Mucosa of stomach (tissue), 1 donor: ENCODE data around the gene MYH9.

Experiments
- H3K27me3 ChIP-seq: one replicate; pipeline ENCODE4 v1.7.0; 2013; ENCODE audit warnings: mild to moderate bottlenecking, low read length; ENCODE audit not compliant: control insufficient read depth, insufficient read depth
- H3K36me3 ChIP-seq: one replicate; pipeline ENCODE4 v1.7.0; 2013; ENCODE audit warnings: low read length; ENCODE audit not compliant: control insufficient read depth, insufficient read depth
- H3K4me1 ChIP-seq: one replicate; pipeline ENCODE4 v1.7.0; 2013; ENCODE audit warnings: mild to moderate bottlenecking, low read length; ENCODE audit not compliant: control insufficient read depth, insufficient read depth
- H3K4me3 ChIP-seq: one replicate; pipeline ENCODE4 v1.7.0; 2013; ENCODE audit warnings: low read length
- H3K9ac ChIP-seq: one replicate; pipeline ENCODE4 v1.7.0; 2013; ENCODE audit warnings: mild to moderate bottlenecking, low read length, moderate library complexity
- H3K9me3 ChIP-seq: one replicate; pipeline ENCODE4 v1.7.0; 2013; ENCODE audit warnings: mild to moderate bottlenecking, low read length, moderate library complexity; ENCODE audit not compliant: control insufficient read depth
- donor health status: Pancreatic carcinoma.

Gene MYH9

DNA sequence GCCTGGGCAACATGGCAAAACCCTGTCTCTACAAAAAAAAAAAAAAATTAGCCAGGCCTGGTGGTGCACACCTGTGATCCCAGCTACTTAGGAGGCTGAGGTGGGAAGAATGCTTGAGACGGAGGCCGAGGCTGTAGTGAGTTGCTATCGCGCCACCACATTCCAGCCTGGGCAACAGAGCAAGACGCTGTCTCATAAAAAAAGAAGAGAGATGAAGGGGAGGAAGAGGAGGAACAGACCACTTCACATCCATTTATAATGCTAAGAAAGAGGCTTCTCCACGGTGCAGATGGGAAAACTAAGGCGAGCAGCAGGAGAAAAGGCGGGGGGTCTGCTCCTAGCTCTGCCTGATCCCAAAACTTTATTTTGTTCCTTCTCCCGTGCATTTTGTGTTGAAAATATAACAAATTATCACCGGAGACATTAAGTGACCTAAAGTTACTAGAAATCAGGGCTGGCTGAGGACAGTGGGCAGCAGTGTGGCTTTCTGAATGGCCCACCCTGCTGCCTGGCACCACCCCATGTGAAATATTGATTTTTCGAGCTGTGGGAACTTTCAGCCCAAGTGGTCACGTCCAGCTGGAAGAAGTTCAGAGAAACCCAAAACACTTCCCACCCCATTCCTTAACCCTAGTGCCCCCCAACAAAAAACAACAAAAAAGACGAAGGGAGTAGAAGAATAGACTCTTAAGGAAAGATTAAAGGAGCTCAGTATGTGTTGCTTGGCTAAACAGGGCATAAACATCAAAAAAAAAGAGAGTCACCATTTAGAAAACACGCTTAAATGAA lies 9.5 kb downstream of the MYH9 start:
- Histone ChIP-seq H3K36me3 (no peaks in the 10 kb centered on the region), H3K4me3 (no peak overlapping the region), H3K4me1 (peaks cover 71% of the 10 kb centered on the region), H3K9ac (peak overlapping the region; percentile 45), H3K9me3 (no peaks in the 10 kb centered on the region), H3K27me3 (no peaks in the 10 kb centered on the region)

- no peaks in the 10 kb centered on the region for H3K9me3 ChIP-seq
- H3K4me1 ChIP-seq = peaks cover 77% of the 10 kb centered on the region
- no peaks in the 10 kb centered on the region for H3K27me3 ChIP-seq
- no peak overlapping the region for H3K4me3 ChIP-seq
- H3K9ac ChIP-seq = no peak overlapping the region
- no peaks in the 10 kb centered on the region for H3K36me3 ChIP-seq
Measured at GRCh38 chr22:36377022-36377631, 10.6 kb downstream of the MYH9 start.

- H3K4me3 ChIP-seq = no peak overlapping the region
- H3K27me3 ChIP-seq = no peaks in the 10 kb centered on the region
- no peaks in the 10 kb centered on the region for H3K9me3 ChIP-seq
- peak overlapping the region; percentile 9 for H3K9ac ChIP-seq
- H3K36me3 ChIP-seq = no peaks in the 10 kb centered on the region
- peaks cover 86% of the 10 kb centered on the region for H3K4me1 ChIP-seq
Measured at GRCh38 chr22:36376265-36376664, 11.5 kb downstream of the MYH9 start.

DNA sequence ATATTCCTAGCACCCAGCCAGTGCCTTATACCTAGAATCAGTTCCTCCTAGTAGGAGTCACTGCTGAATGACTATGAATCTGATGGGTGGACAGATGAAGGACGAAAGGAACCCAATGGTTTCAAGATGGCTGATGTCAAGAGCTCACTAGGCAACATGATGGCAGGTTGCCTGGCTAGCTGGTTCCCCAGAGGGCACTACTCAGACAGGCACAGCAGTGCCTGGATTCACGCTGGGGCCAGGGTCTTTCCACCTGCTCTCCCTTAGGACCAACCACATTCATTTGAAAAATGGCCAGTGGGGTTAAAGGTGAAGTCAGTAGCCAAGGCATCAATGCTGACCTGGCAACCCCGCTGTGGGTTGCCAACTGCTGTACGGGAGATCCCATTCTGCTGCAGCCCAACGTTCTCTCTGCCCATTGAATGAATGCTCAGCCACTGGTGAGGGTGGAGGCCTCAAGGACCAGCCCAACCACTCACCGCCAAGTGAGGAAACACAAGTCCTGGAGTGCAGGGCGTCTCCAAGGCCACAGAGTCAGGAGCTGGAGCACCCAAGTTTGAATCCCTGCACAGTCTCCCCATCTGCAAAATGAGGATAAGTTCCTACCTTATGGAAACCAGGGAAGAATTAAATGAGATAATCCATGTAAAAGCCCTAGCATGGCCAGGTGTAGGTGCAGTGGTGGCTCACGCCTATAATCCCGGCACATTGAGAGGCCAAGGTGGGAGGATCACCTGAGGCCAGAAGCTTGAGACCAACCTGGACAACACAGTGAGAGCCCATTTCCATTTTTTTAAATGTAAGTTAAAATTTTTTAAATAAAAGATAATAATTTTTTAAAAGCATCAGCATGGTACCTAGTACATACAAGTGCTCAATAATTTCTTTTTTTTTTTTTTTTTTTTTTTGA lies 12.4 kb downstream of the MYH9 start:
- peak overlapping the region; percentile 1 for H3K9ac ChIP-seq
- no peak overlapping the region for H3K4me3 ChIP-seq
- H3K9me3 ChIP-seq = no peaks in the 10 kb centered on the region
- peaks cover 90% of the 10 kb centered on the region for H3K4me1 ChIP-seq
- no peaks in the 10 kb centered on the region for H3K36me3 ChIP-seq
- H3K27me3 ChIP-seq = no peaks in the 10 kb centered on the region

- H3K9ac ChIP-seq = no peak overlapping the region
Measured at GRCh38 chr22:36374603-36375024, 13.2 kb downstream of the MYH9 start.

DNA sequence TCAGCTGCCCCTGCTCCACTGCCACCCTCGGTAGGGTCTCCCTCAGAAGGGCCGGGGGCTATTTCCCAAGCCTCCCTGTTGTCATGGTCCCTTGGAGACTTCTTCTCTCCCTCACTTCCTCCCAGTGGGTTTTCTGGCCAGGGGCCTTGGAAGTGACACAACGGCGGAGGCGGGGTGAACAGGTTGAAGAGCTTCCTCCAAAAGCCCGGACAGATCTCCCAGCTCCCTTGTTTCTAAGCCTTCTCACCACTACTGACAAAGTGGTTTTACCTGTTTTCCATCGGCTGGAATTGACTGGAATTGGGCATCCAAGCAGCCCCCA lies 14.5 kb downstream of the MYH9 start:
- no peaks in the 10 kb centered on the region for H3K9me3 ChIP-seq
- H3K9ac ChIP-seq = peak overlapping the region; percentile 60
- no peaks in the 10 kb centered on the region for H3K27me3 ChIP-seq
- no peaks in the 10 kb centered on the region for H3K36me3 ChIP-seq
- H3K4me1 ChIP-seq = peaks cover 94% of the 10 kb centered on the region
- H3K4me3 ChIP-seq = no peak overlapping the region

More at GRCh38 chr22:36374603-36375024, 13.2 kb downstream of the MYH9 start:
- Histone ChIP-seq H3K9me3 (no peaks in the 10 kb centered on the region), H3K36me3 (no peaks in the 10 kb centered on the region), H3K4me1 (peaks cover 90% of the 10 kb centered on the region), H3K27me3 (no peaks in the 10 kb centered on the region), H3K4me3 (no peak overlapping the region)

DNA sequence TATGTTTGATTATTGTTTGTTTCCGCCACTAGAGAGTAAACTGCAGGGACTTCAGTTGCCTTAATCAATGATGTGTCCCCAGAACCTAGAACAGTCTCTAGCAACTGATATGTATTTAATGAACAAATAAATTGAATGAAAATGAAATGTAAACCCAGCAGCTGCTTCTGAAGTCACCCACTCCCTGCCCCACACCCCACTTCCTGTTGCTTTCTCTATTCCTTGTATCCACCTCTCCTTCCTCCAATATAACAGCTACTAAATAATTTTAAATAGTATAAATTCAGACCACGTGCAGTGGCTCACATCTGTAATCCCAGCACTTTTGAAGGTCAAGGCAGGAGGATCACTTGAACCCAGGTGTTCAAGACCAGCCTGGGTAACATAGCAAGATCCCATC lies 15.8 kb downstream of the MYH9 start:
- Histone ChIP-seq H3K9me3 (no peaks in the 10 kb centered on the region), H3K36me3 (no peaks in the 10 kb centered on the region), H3K4me3 (no peak overlapping the region), H3K27me3 (no peaks in the 10 kb centered on the region), H3K4me1 (peaks cover 96% of the 10 kb centered on the region), H3K9ac (no peak overlapping the region)

DNA sequence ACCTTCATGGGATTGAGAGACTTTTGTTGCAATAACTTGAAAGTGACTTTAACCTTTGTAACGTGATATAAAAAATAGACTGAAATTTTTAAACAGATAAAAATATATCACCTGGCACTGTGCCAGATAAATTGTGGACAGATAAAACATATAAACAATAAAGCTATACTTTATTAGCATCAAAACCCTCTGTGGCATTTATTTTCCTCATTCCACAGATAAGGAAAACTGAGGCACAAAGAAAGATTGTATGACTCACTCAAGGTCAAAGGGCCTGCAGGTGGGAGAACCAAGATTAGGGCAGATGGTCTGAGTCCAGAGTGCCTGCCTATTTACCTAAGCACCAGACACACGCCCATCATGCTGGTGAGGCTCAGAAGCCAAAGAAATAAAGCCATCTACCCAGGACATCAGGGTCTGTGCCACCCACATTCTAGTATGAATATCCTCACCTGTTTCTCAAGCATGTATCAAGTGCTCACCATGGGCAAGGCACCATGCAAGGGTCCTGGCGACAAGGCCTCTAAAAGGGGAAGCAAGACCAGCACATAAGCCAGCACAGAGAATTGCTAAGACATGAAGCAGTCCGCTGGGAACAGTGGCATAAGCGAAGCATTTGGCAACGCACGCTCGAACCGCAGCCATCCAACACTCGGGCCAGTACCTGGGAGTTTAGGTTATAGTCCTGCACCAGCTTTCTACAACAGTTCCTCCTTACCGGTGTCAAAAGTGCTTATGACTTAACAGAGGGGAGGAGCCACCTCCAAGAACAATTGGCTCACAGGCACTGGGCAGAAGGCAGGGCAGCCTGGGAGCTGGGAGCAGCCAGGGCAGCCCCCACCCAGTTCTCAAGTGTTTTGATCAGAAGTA lies 17.6 kb downstream of the MYH9 start:
- Histone ChIP-seq H3K9me3 (no peaks in the 10 kb centered on the region), H3K9ac (peak overlapping the region; percentile 58), H3K27me3 (no peaks in the 10 kb centered on the region), H3K4me3 (peak overlapping the region; percentile 23), H3K4me1 (peaks cover 94% of the 10 kb centered on the region), H3K36me3 (no peaks in the 10 kb centered on the region)

DNA sequence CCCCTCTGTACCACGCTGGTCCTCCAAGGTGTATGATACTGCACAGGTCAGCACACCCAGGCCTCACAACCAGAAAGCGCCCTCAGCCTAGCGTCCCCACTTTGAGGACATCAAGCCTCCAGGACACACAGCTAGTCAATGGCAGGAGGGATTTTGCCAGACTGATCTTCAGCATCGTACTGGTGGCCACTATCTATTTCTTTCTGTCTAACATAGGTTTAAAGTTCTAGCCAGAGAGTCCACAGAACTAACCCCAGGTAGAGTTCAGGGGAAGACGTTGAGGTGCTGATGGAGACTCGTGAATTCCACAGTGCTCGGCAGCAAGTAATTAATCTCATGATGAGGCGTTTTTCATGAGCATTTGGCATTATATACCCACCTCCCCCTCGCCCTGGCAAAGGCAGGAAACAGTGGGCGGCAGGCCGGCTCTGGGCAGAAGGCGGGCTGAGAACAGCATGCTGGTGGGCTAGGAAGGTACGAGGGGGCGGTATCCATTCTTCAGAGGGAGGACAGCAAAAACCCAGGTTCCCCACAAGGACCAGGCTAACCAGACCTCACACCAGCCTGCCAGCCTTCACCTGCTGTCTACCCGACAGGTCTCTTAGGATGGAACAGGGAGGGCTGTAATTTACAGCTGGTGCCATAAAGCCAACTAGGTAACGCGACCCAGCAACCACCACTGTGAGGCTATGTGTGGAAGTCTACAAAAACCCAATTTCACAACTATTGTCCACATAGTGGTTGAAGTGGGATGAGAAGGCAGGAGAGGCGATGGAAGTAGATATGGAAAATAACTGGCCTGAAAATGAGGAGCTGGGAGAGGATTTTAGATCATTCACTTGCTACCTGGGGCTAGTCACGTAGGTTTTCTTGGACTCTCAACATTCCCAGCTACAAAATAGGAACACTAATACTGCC lies 18.5 kb downstream of the MYH9 start:
- Histone ChIP-seq H3K36me3 (no peaks in the 10 kb centered on the region), H3K9ac (peak overlapping the region; percentile 58), H3K27me3 (no peaks in the 10 kb centered on the region), H3K4me1 (peaks cover 94% of the 10 kb centered on the region), H3K9me3 (no peaks in the 10 kb centered on the region), H3K4me3 (no peak overlapping the region)

DNA sequence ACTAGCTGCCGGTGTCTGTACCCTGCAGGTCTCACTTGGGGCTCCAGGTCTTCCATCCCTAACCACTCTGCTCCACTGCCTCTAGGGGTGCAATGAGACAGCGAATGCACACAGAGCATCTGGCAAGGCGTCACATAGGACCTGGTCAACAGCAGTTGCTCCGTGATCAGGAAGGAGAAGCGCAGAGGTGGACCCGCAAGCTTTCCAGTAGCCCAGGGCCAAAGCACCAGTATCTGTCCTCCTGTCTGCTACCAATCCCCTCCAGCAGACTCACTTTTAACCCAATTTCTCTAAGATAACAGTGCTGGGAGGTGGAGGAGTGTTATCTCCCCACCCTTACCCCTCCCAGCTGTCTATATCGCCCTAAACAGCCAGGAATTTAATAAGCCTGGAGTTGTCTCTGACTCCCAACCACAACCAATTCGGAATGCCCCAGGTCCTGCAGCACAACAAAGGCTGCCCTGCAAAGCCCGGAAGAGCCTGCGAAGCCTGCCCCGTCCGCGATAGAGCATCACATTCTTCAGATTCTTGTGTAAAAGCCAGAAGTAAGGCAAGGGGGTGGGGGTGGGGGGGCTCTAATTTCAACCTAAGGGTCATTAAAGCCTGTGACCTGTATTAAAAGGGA lies 19.3 kb downstream of the MYH9 start:
- peak overlapping the region; percentile 58 for H3K9ac ChIP-seq
- no peaks in the 10 kb centered on the region for H3K36me3 ChIP-seq
- H3K4me3 ChIP-seq = no peak overlapping the region
- H3K9me3 ChIP-seq = no peaks in the 10 kb centered on the region
- H3K4me1 ChIP-seq = peaks cover 94% of the 10 kb centered on the region
- no peaks in the 10 kb centered on the region for H3K27me3 ChIP-seq
